Hematopoietic multipotent progenitor cell treated with erythropoietin and hydrocortisone succinate and interleukin-3 and kit ligand, for 8 days (in vitro differentiated cells): ENCODE results near the gene SOS1.
"Not testable (repeated sequence)": the region's sequence is repeated elsewhere in the genome, so short reads cannot be mapped to it uniquely, and the experiment has no call there.

Source experiments
- DNase-seq: peaks from one replicate; pipeline ENCODE4 v3.0.0-alpha.2; 2015

SOS1 gene

GRCh38 chr2:39099310-39099869 is 21.5 kb downstream of the SOS1 start:
- no peak for DNase-seq

- DNase-seq, result no peak
These were observed 25.2 kb downstream of the SOS1 start for GRCh38 chr2:39095624-39096023.

GRCh38 chr2:39094717-39095363 is 26.0 kb downstream of the SOS1 start:
- peak; percentile 53 for DNase-seq

GRCh38 chr2:39093218-39093898 is 27.5 kb downstream of the SOS1 start:
- no peak for DNase-seq

- no peak for DNase-seq
These were observed 29.3 kb downstream of the SOS1 start for GRCh38 chr2:39091543-39091942.

GRCh38 chr2:39091063-39091462 is 29.8 kb downstream of the SOS1 start:
- DNase-seq, result no peak

GRCh38 chr2:39080152-39080551 is 40.7 kb downstream of the SOS1 start:
- DNase-seq, result no peak

- DNase-seq, result peak; percentile 58
These were observed 50.9 kb downstream of the SOS1 start for GRCh38 chr2:39069890-39070465.

GRCh38 chr2:39069136-39069515 is 51.7 kb downstream of the SOS1 start:
- peak; percentile 38 for DNase-seq

- DNase-seq, result no peak
These were observed 52.3 kb downstream of the SOS1 start for GRCh38 chr2:39068299-39069135.

GRCh38 chr2:39065616-39066015 is 55.2 kb downstream of the SOS1 start:
- no peak for DNase-seq

GRCh38 chr2:39062320-39062719 is 58.5 kb downstream of the SOS1 start:
- no peak for DNase-seq

- DNase-seq, result no peak
These were observed 59.6 kb downstream of the SOS1 start for GRCh38 chr2:39061280-39061679.

- DNase-seq, result peak; percentile 80
These were observed 61.4 kb downstream of the SOS1 start for GRCh38 chr2:39059366-39059952.

GRCh38 chr2:39058101-39058500 is 62.8 kb downstream of the SOS1 start:
- DNase-seq, result no peak

- not testable (repeated sequence) for DNase-seq
These were observed 68.2 kb downstream of the SOS1 start for GRCh38 chr2:39052665-39053064.

- DNase-seq, result no peak
These were observed 70.7 kb downstream of the SOS1 start for GRCh38 chr2:39050109-39050508.

- DNase-seq, result no peak
These were observed 81.8 kb downstream of the SOS1 start for GRCh38 chr2:39039072-39039471.

- no peak for DNase-seq
These were observed 86.9 kb downstream of the SOS1 start for GRCh38 chr2:39033980-39034379.

- DNase-seq, result no peak
These were observed 93.4 kb downstream of the SOS1 start for GRCh38 chr2:39027421-39027820.

- DNase-seq, result no peak
These were observed 96.0 kb downstream of the SOS1 start for GRCh38 chr2:39024833-39025232.

GRCh38 chr2:39023649-39024048 is 97.2 kb downstream of the SOS1 start:
- DNase-seq, result no peak
